Loucy (cell line): ENCODE measurements around the gene JARID2.

Source experiments
- H2AFZ ChIP-seq: fragments of 200-600 bp; sonication (generic); 2 replicates; pipeline ENCODE4 v1.6.0; 2016; ENCODE audit warnings: antibody characterized with exemption, mild to moderate bottlenecking, low read length, moderate library complexity
- H3F3A ChIP-seq: fragments of 200-600 bp; 2 replicates; pipeline ENCODE4 v1.6.0; 2016; ENCODE audit warnings: antibody characterized with exemption, low read depth, mild to moderate bottlenecking
- H3K27me3 ChIP-seq: fragments of 200-600 bp; sonication (generic); 2 replicates; pipeline ENCODE4 v1.6.1; 2014; ENCODE audit warnings: low read length, mild to moderate bottlenecking; ENCODE audit not compliant: insufficient read depth, poor library complexity, severe bottlenecking
- H3K36me3 ChIP-seq: fragments of 200-600 bp; sonication (generic); 2 replicates; pipeline ENCODE4 v1.6.1; 2016; ENCODE audit warnings: low read length; ENCODE audit not compliant: insufficient read depth
- H3K4me1 ChIP-seq: fragments of 200-600 bp; sonication (generic); 2 replicates; pipeline ENCODE4 v1.5.1; 2014; ENCODE audit warnings: low read length, mild to moderate bottlenecking; ENCODE audit not compliant: insufficient read depth, poor library complexity, severe bottlenecking
- H3K4me2 ChIP-seq: fragments of 200-600 bp; sonication (generic); 2 replicates; pipeline ENCODE4 v1.6.0; 2014; ENCODE audit warnings: antibody characterized with exemption, low read length, low read depth, mild to moderate bottlenecking; ENCODE audit not compliant: poor library complexity, severe bottlenecking
- H3K4me3 ChIP-seq: fragments of 200-600 bp; sonication (generic); 2 replicates; pipeline ENCODE4 v1.5.1; 2014; ENCODE audit warnings: low read length, mild to moderate bottlenecking, mixed read lengths; ENCODE audit not compliant: poor library complexity, severe bottlenecking
- H3K79me2 ChIP-seq: fragments of 200-600 bp; sonication (generic); 2 replicates; pipeline ENCODE4 v1.6.1; 2014; ENCODE audit warnings: low read length; ENCODE audit not compliant: insufficient read depth
- H3K9ac ChIP-seq: fragments of 200-600 bp; sonication (generic); 2 replicates; pipeline ENCODE4 v1.6.0; 2014; ENCODE audit warnings: mild to moderate bottlenecking, low read depth, low read length, moderate library complexity; ENCODE audit not compliant: poor library complexity, severe bottlenecking
- H3K9me2 ChIP-seq: fragments of 200-600 bp; sonication (generic); replicated peaks from 2 replicates; pipeline ENCODE4 v1.6.1; 2016; ENCODE audit warnings: low read depth, low read length, mixed read lengths
- H3K9me3 ChIP-seq: fragments of 200-600 bp; sonication (generic); 2 replicates; pipeline ENCODE4 v1.6.1; 2014; ENCODE audit warnings: mild to moderate bottlenecking, antibody characterized with exemption, low read length, low read depth; ENCODE audit not compliant: insufficient read depth
- H4K20me1 ChIP-seq: fragments of 200-600 bp; sonication (generic); 2 replicates; pipeline ENCODE4 v1.6.0; 2014; ENCODE audit warnings: antibody characterized with exemption, low read length, mild to moderate bottlenecking; ENCODE audit not compliant: insufficient read depth, poor library complexity, severe bottlenecking
- EZH2phosphoT487 ChIP-seq: fragments of 200-600 bp; IDR thresholded peaks from 2 replicates; pipeline ENCODE4 v1.6.1; 2018; ENCODE audit warnings: antibody characterized with exemption, mild to moderate bottlenecking, moderate library complexity, borderline replicate concordance
- TF ChIP-seq, protein P1 (sequence below): fragments of 200-600 bp; sonication (generic); conservative IDR thresholded peaks from 2 replicates; pipeline ENCODE4 v1.5.1; 2014; ENCODE audit warnings: mild to moderate bottlenecking, antibody characterized with exemption, low read length

JARID2 gene

GRCh38 chr6:15297895-15298590 lies 52.2 kb downstream of the JARID2 start:
- Histone ChIP-seq H3K9me3 (no peaks in the 10 kb centered on the region), H2AFZ (no peak overlapping the region), H3K9me2 (no peaks in the 10 kb centered on the region), H3K27me3 (no peaks in the 10 kb centered on the region), H4K20me1 (peaks cover 71% of the 10 kb centered on the region), H3K4me2 (peak overlapping the region; percentile 77), H3F3A (peaks cover 37% of the 10 kb centered on the region), H3K4me1 (peaks cover 87% of the 10 kb centered on the region), H3K9ac (peak overlapping the region; percentile 74), H3K4me3 (peak overlapping the region; percentile 54), H3K79me2 (peaks cover 97% of the 10 kb centered on the region), H3K36me3 (peaks cover 15% of the 10 kb centered on the region; the same call in 1 of the 2 replicates)
- TF ChIP-seq EZH2phosphoT487 = no peak
- TF ChIP-seq, protein P1, sequence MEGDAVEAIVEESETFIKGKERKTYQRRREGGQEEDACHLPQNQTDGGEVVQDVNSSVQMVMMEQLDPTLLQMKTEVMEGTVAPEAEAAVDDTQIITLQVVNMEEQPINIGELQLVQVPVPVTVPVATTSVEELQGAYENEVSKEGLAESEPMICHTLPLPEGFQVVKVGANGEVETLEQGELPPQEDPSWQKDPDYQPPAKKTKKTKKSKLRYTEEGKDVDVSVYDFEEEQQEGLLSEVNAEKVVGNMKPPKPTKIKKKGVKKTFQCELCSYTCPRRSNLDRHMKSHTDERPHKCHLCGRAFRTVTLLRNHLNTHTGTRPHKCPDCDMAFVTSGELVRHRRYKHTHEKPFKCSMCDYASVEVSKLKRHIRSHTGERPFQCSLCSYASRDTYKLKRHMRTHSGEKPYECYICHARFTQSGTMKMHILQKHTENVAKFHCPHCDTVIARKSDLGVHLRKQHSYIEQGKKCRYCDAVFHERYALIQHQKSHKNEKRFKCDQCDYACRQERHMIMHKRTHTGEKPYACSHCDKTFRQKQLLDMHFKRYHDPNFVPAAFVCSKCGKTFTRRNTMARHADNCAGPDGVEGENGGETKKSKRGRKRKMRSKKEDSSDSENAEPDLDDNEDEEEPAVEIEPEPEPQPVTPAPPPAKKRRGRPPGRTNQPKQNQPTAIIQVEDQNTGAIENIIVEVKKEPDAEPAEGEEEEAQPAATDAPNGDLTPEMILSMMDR = no peak

DNA sequence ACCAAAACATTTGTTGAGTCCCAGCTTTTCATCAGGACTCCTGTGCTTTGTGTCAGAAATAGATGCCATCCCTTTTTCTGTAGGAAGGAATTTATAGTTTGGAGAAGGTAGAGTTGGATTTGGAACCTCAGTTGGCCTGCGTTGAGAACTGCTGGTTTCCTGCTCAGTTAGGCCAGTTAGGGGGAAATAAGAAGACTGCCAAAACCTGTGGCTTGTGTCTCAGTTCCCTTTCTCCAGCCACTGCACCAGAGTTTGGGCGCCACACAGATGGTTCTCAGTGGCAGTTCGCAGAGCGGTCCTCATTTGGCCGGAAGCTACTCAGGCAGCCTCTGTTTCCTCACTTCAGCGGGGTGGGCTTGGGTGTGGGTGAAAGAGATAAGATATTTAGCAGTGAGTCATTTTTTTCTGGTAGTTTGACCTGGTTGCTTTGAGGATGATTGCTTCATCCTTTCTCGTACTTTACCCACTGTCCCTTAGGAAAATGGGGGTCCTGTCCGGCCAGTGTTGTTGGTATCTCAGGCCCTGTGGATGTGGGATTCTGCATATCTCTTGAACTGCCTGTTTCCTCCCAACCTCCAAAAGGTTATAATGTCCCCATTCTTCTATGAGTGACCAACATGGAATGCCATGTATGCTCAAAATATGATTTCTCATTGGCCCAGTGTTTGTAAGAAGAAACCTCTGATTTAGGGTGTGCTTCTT lies 53.7 kb downstream of the JARID2 start:
- Histone ChIP-seq H3K4me3 (peak overlapping the region; percentile 68), H3K36me3 (peaks cover 18% of the 10 kb centered on the region; the same call in 1 of the 2 replicates), H3K4me2 (peak overlapping the region; percentile 77), H3K4me1 (peaks cover 85% of the 10 kb centered on the region), H3K9me2 (no peaks in the 10 kb centered on the region), H3K9ac (peak overlapping the region; percentile 74), H3K27me3 (no peaks in the 10 kb centered on the region), H2AFZ (no peak overlapping the region), H4K20me1 (peaks cover 70% of the 10 kb centered on the region), H3F3A (peaks cover 37% of the 10 kb centered on the region), H3K79me2 (peaks cover 97% of the 10 kb centered on the region), H3K9me3 (no peaks in the 10 kb centered on the region)
- no peak for TF ChIP-seq EZH2phosphoT487
- TF ChIP-seq, protein P1 = no peak

- Histone ChIP-seq H3K9me2 (no peaks in the 10 kb centered on the region), H2AFZ (no peak overlapping the region), H3K4me1 (peaks cover 85% of the 10 kb centered on the region), H3K4me3 (peak overlapping the region; percentile 68), H3K79me2 (peaks cover 97% of the 10 kb centered on the region), H3K9me3 (no peaks in the 10 kb centered on the region), H4K20me1 (peaks cover 73% of the 10 kb centered on the region), H3K9ac (peak overlapping the region; percentile 72), H3F3A (peaks cover 26% of the 10 kb centered on the region), H3K4me2 (peak overlapping the region; percentile 77), H3K27me3 (no peaks in the 10 kb centered on the region), H3K36me3 (peaks cover 18% of the 10 kb centered on the region; the same call in 1 of the 2 replicates)
- TF ChIP-seq, protein P1 = no peak
- no peak for TF ChIP-seq EZH2phosphoT487
Observed at GRCh38 chr6:15301179-15302006, 55.5 kb downstream of the JARID2 start.
